SJCRH30 (cell line): ENCODE data around the gene MERTK. TPM values are rescaled to one million over a fixed set of nuclear protein-coding genes. Genes with fewer than 3 reads are reported as not detected.
"Not testable (repeated sequence)": the region's sequence is repeated elsewhere in the genome, so short reads cannot be mapped to it uniquely, and the experiment has no call there.

Experiments
- DNase-seq, 2 experiments: peaks; one replicate each; pipeline ENCODE4 v3.0.0-alpha.2; 2015 to 2020
- H3K27ac ChIP-seq: fragments of 250-450 bp; sonication (Bioruptor Pico); 2 replicates; pipeline ENCODE4 v1.5.1; 2020; ENCODE audit warnings: mild to moderate bottlenecking, moderate library complexity
- H3K27me3 ChIP-seq: fragments of 250-450 bp; sonication (Bioruptor Pico); 2 replicates; pipeline ENCODE4 v1.5.1; 2020; ENCODE audit warnings: mild to moderate bottlenecking, moderate library complexity
- H3K36me3 ChIP-seq: fragments of 250-450 bp; sonication (Bioruptor Pico); 2 replicates; pipeline ENCODE4 v1.5.1; 2020; ENCODE audit warnings: mild to moderate bottlenecking, moderate library complexity
- H3K4me1 ChIP-seq: fragments of 250-450 bp; sonication (Bioruptor Pico); 2 replicates; pipeline ENCODE4 v1.5.1; 2020; ENCODE audit warnings: mild to moderate bottlenecking, moderate library complexity
- H3K4me3 ChIP-seq: fragments of 250-450 bp; sonication (Bioruptor Pico); 2 replicates; pipeline ENCODE4 v1.5.1; 2020; ENCODE audit warnings: mild to moderate bottlenecking, moderate library complexity
- H3K9me3 ChIP-seq: fragments of 250-450 bp; sonication (Bioruptor Pico); replicated peaks from 2 replicates; pipeline ENCODE4 v1.5.1; 2020; ENCODE audit warnings: mild to moderate bottlenecking, moderate library complexity
- total RNA-seq: library from RNA; depleted of rRNA; stranded (reverse); fragments of >200 nt; shearing (Covaris generic); gene quantifications from 2 replicates; pipeline ENCODE4 v1.2.3, GENCODE V29; 2014

MERTK gene
- total RNA-seq, 1 experiment from 2014 or later, result 6.8 TPM

GRCh38 chr2:111923276-111923804, 24.9 kb downstream of the MERTK start:
- peak; percentile 64 to 79 for DNase-seq
- no peak overlapping the region for H3K4me3 ChIP-seq
- no peaks in the 10 kb centered on the region for H3K27me3 ChIP-seq
- no peaks in the 10 kb centered on the region for H3K9me3 ChIP-seq
- H3K4me1 ChIP-seq, result peaks cover 12% of the 10 kb centered on the region
- H3K36me3 ChIP-seq, result no peaks in the 10 kb centered on the region
- no peak overlapping the region for H3K27ac ChIP-seq

- Histone ChIP-seq H3K9me3 (no peaks in the 10 kb centered on the region), H3K4me3 (no peak overlapping the region), H3K27ac (no peak overlapping the region), H3K4me1 (peaks cover 8% of the 10 kb centered on the region; the same call in 1 of the 2 replicates), H3K36me3 (no peaks in the 10 kb centered on the region), H3K27me3 (no peaks in the 10 kb centered on the region)
- no peak for DNase-seq
These were observed 26.3 kb downstream of the MERTK start for GRCh38 chr2:111924617-111925107.

GRCh38 chr2:111927723-111928122, 29.3 kb downstream of the MERTK start:
- Histone ChIP-seq H3K4me3 (no peak overlapping the region), H3K27ac (no peak overlapping the region), H3K9me3 (0 out of 2 replicates have a peak, but pooled peaks cover 5% of the 10 kb centered on the region), H3K27me3 (no peaks in the 10 kb centered on the region), H3K4me1 (peaks cover 18% of the 10 kb centered on the region), H3K36me3 (peaks cover 2% of the 10 kb centered on the region; the same call in 1 of the 2 replicates)
- DNase-seq, result no peak

- no peaks in the 10 kb centered on the region for H3K27me3 ChIP-seq
- peaks cover 18% of the 10 kb centered on the region for H3K4me1 ChIP-seq
- H3K9me3 ChIP-seq, result peaks cover 14% of the 10 kb centered on the region
- peaks cover 6% of the 10 kb centered on the region; the same call in 1 of the 2 replicates for H3K36me3 ChIP-seq
- DNase-seq, result no peak
- 0 out of 2 replicates have a peak overlapping the region, but pooled peaks have one; percentile 25 for H3K27ac ChIP-seq
- no peak overlapping the region for H3K4me3 ChIP-seq
These were observed 32.0 kb downstream of the MERTK start for GRCh38 chr2:111930409-111930808.

GRCh38 chr2:111930875-111931274, 32.5 kb downstream of the MERTK start:
- peak in 1 of 2 experiments; percentile 60 for DNase-seq
- 0 out of 2 replicates have a peak overlapping the region, but pooled peaks have one; percentile 25 for H3K27ac ChIP-seq
- H3K36me3 ChIP-seq, result peaks cover 6% of the 10 kb centered on the region; the same call in 1 of the 2 replicates
- H3K4me3 ChIP-seq, result no peak overlapping the region
- H3K27me3 ChIP-seq, result no peaks in the 10 kb centered on the region
- H3K4me1 ChIP-seq, result peaks cover 18% of the 10 kb centered on the region
- H3K9me3 ChIP-seq, result peaks cover 14% of the 10 kb centered on the region

- DNase-seq, result no peak
These were observed 34.5 kb downstream of the MERTK start for GRCh38 chr2:111932841-111933291.

GRCh38 chr2:111933900-111934299, 35.5 kb downstream of the MERTK start:
- Histone ChIP-seq H3K9me3 (peaks cover 14% of the 10 kb centered on the region), H3K4me1 (peaks cover 19% of the 10 kb centered on the region)
- H3K36me3 ChIP-seq, H3K4me3 ChIP-seq, H3K27me3 ChIP-seq, H3K27ac ChIP-seq, DNase-seq: not testable (repeated sequence)

More at GRCh38 chr2:111932841-111933291, 34.5 kb downstream of the MERTK start:
- Histone ChIP-seq H3K27me3 (no peaks in the 10 kb centered on the region), H3K9me3 (peaks cover 14% of the 10 kb centered on the region), H3K4me3 (no peak overlapping the region), H3K36me3 (peaks cover 6% of the 10 kb centered on the region; the same call in 1 of the 2 replicates), H3K27ac (no peak overlapping the region), H3K4me1 (peaks cover 14% of the 10 kb centered on the region)

GRCh38 chr2:111936881-111937280, 38.5 kb downstream of the MERTK start:
- no peak overlapping the region for H3K27ac ChIP-seq
- no peak overlapping the region for H3K4me3 ChIP-seq
- peaks cover 14% of the 10 kb centered on the region for H3K9me3 ChIP-seq
- H3K4me1 ChIP-seq, result peaks cover 31% of the 10 kb centered on the region
- H3K27me3 ChIP-seq, result no peaks in the 10 kb centered on the region
- H3K36me3 ChIP-seq, result peaks cover 4% of the 10 kb centered on the region; the same call in 1 of the 2 replicates
- DNase-seq, result peak in 1 of 2 experiments; percentile 35

- Histone ChIP-seq H3K9me3 (peaks cover 6% of the 10 kb centered on the region), H3K27me3 (no peaks in the 10 kb centered on the region), H3K36me3 (0 out of 2 replicates have a peak, but pooled peaks cover 4% of the 10 kb centered on the region), H3K4me1 (peaks cover 31% of the 10 kb centered on the region), H3K27ac (peak overlapping the region; percentile 36), H3K4me3 (no peak overlapping the region)
- DNase-seq, result peak; percentile 35 to 52
These were observed 40.0 kb downstream of the MERTK start for GRCh38 chr2:111938392-111938791.

- H3K4me1 ChIP-seq, result peaks cover 31% of the 10 kb centered on the region
- no peaks in the 10 kb centered on the region for H3K36me3 ChIP-seq
- peak in 1 of 2 experiments; percentile 63 for DNase-seq
- H3K9me3 ChIP-seq, result no peaks in the 10 kb centered on the region
- peak overlapping the region; percentile 42 for H3K27ac ChIP-seq
- no peaks in the 10 kb centered on the region for H3K27me3 ChIP-seq
- H3K4me3 ChIP-seq, result no peak overlapping the region
These were observed 42.2 kb downstream of the MERTK start for GRCh38 chr2:111940333-111941196.

- DNase-seq, result no peak
- Histone ChIP-seq H3K4me1 (peaks cover 30% of the 10 kb centered on the region), H3K4me3 (no peak overlapping the region), H3K36me3 (no peaks in the 10 kb centered on the region), H3K9me3 (no peaks in the 10 kb centered on the region), H3K27me3 (no peaks in the 10 kb centered on the region), H3K27ac (no peak overlapping the region)
These were observed 43.1 kb downstream of the MERTK start for GRCh38 chr2:111941531-111941930.

- Histone ChIP-seq H3K9me3 (no peaks in the 10 kb centered on the region), H3K4me3 (no peak overlapping the region), H3K36me3 (no peaks in the 10 kb centered on the region), H3K27me3 (no peaks in the 10 kb centered on the region), H3K27ac (no peak overlapping the region), H3K4me1 (peaks cover 18% of the 10 kb centered on the region)
- DNase-seq, result no peak
These were observed 46.3 kb downstream of the MERTK start for GRCh38 chr2:111944531-111945210.

- Histone ChIP-seq H3K4me3 (no peak overlapping the region), H3K27ac (no peak overlapping the region), H3K27me3 (no peaks in the 10 kb centered on the region), H3K4me1 (peaks cover 8% of the 10 kb centered on the region), H3K36me3 (0 out of 2 replicates have a peak, but pooled peaks cover 2% of the 10 kb centered on the region), H3K9me3 (no peaks in the 10 kb centered on the region)
- no peak for DNase-seq
These were observed 47.3 kb downstream of the MERTK start for GRCh38 chr2:111945444-111946293.
